Measurements from ENCODE around the gene DNASE1L1. TPM values are rescaled to one million over a fixed set of nuclear protein-coding genes. Genes with fewer than 3 reads are reported as not detected.

The DNASE1L1 gene
- polyA plus RNA-seq, 1 donor from 2014 or later, result 9.2 TPM

- Histone ChIP-seq H3K27ac (ENCODE audit: low read length) (no peak overlapping the region), H3K27me3 (ENCODE audit: insufficient read depth, low read depth, low read length) (no peaks in the 10 kb centered on the region), H3K79me2 (replicated peaks; ENCODE audit: insufficient read depth, low read length) (peaks cover 4% of the 10 kb centered on the region), H3K9me2 (ENCODE audit: insufficient read depth, low read length) (no peaks in the 10 kb centered on the region), H3K9ac (ENCODE audit: low read length) (no peak overlapping the region), H3K4me2 (ENCODE audit: low read length) (no peak overlapping the region), H3K9me3 (ENCODE audit: low read length) (no peaks in the 10 kb centered on the region), H3K36me3 (ENCODE audit: insufficient read depth, low read length) (no peaks in the 10 kb centered on the region), H4K20me1 (ENCODE audit: insufficient read depth) (no peaks in the 10 kb centered on the region), H3F3A (ENCODE audit: insufficient read depth, low read length, poor library complexity, severe bottlenecking) (no peaks in the 10 kb centered on the region), H2AFZ (ENCODE audit: low read depth, low read length) (no peak overlapping the region), H3K4me3 (ENCODE audit: low read length) (no peak overlapping the region)
- TF ChIP-seq RAD21 (conservative IDR thresholded peaks at IDR 0.05) (no peak), REST (IDR thresholded peaks at IDR 0.05; ENCODE audit: borderline replicate concordance) (no peak), EZH2 (IDR thresholded peaks at IDR 0.05; ENCODE audit: borderline replicate concordance, insufficient read depth, low read length, poor library complexity, severe bottlenecking) (no peak), MXI1 (conservative IDR thresholded peaks at IDR 0.05; ENCODE audit: poor library complexity, severe bottlenecking) (no peak)
Measured at GRCh38 chrX:154448484-154448883, 39.4 kb upstream of the DNASE1L1 start.

GRCh38 chrX:154446430-154446829 lies 37.4 kb upstream of the DNASE1L1 start:
- H3K27ac ChIP-seq (ENCODE audit: low read length), result no peak overlapping the region
- no peaks in the 10 kb centered on the region for H4K20me1 ChIP-seq (ENCODE audit: insufficient read depth)
- TF ChIP-seq TAF1 (IDR thresholded peaks at IDR 0.05; ENCODE audit: low read depth) (no peak), MXI1 (conservative IDR thresholded peaks at IDR 0.05; ENCODE audit: poor library complexity, severe bottlenecking) (no peak), RAD21 (conservative IDR thresholded peaks at IDR 0.05) (no peak), EP300 (conservative IDR thresholded peaks at IDR 0.05; ENCODE audit: poor library complexity, severe bottlenecking) (no peak), EZH2 (IDR thresholded peaks at IDR 0.05; ENCODE audit: borderline replicate concordance, insufficient read depth, low read length, poor library complexity, severe bottlenecking) (no peak), SMC3 (conservative IDR thresholded peaks at IDR 0.05; ENCODE audit: poor library complexity) (no peak), POLR2AphosphoS5 (IDR thresholded peaks at IDR 0.05) (no peak), REST (IDR thresholded peaks at IDR 0.05; ENCODE audit: borderline replicate concordance) (no peak)
- TF ChIP-seq, protein P1, sequence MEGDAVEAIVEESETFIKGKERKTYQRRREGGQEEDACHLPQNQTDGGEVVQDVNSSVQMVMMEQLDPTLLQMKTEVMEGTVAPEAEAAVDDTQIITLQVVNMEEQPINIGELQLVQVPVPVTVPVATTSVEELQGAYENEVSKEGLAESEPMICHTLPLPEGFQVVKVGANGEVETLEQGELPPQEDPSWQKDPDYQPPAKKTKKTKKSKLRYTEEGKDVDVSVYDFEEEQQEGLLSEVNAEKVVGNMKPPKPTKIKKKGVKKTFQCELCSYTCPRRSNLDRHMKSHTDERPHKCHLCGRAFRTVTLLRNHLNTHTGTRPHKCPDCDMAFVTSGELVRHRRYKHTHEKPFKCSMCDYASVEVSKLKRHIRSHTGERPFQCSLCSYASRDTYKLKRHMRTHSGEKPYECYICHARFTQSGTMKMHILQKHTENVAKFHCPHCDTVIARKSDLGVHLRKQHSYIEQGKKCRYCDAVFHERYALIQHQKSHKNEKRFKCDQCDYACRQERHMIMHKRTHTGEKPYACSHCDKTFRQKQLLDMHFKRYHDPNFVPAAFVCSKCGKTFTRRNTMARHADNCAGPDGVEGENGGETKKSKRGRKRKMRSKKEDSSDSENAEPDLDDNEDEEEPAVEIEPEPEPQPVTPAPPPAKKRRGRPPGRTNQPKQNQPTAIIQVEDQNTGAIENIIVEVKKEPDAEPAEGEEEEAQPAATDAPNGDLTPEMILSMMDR (IDR thresholded peaks at IDR 0.05; ENCODE audit: poor library complexity, severe bottlenecking), result no peak
- no peaks in the 10 kb centered on the region for H3K9me3 ChIP-seq (ENCODE audit: low read length)
- no peaks in the 10 kb centered on the region for H3K9me2 ChIP-seq (ENCODE audit: insufficient read depth, low read length)
- no peak overlapping the region for H3K4me2 ChIP-seq (ENCODE audit: low read length)
- no peak overlapping the region for H2AFZ ChIP-seq (ENCODE audit: low read depth, low read length)
- H3K79me2 ChIP-seq (replicated peaks; ENCODE audit: insufficient read depth, low read length), result peaks cover 4% of the 10 kb centered on the region
- no peak overlapping the region for H3K9ac ChIP-seq (ENCODE audit: low read length)
- H3F3A ChIP-seq (ENCODE audit: insufficient read depth, low read length, poor library complexity, severe bottlenecking), result no peaks in the 10 kb centered on the region
- H3K4me3 ChIP-seq (ENCODE audit: low read length), result no peak overlapping the region
- H3K36me3 ChIP-seq (ENCODE audit: insufficient read depth, low read length), result no peaks in the 10 kb centered on the region
- no peaks in the 10 kb centered on the region for H3K27me3 ChIP-seq (ENCODE audit: insufficient read depth, low read depth, low read length)

Data from neural cell (in vitro differentiated cells).